Transverse colon (tissue), 4 donors: Measurements from ENCODE around the gene RASGRP1. TPM values are rescaled to one million over a fixed set of nuclear protein-coding genes. Genes with fewer than 3 reads are reported as not detected.

Experiments used
- DNase-seq: peaks from one replicate; pipeline ENCODE4 v3.0.0-alpha.2; 2019
- H3K27ac ChIP-seq, 4 donors: fragments of 200-600 bp; sonication (generic); 2 replicates each; pipeline ENCODE4 v1.5.1; 2016 to 2018; ENCODE audit warnings: inconsistent platforms in 4 of 4
- H3K27me3 ChIP-seq: fragments of 200-600 bp; sonication (generic); 2 replicates; pipeline ENCODE4 v1.5.1; 2017; ENCODE audit warnings: inconsistent platforms
- H3K36me3 ChIP-seq, 4 donors: fragments of 200-600 bp; sonication (generic); 2 replicates each; pipeline ENCODE4 v1.5.1; 2017 to 2019; ENCODE audit warnings: inconsistent platforms in 4 of 4
- H3K4me1 ChIP-seq, 4 donors: fragments of 200-600 bp; sonication (generic); 2 replicates each; pipeline ENCODE4 v1.5.1; 2017 to 2020; ENCODE audit warnings: inconsistent platforms in 4 of 4
- H3K4me3 ChIP-seq, 4 donors: fragments of 200-600 bp; sonication (generic); 1 replicate in 1 of 4; 2 replicates in 3 of 4; pipeline versions ENCODE4 v1.5.1 to v1.6.1; 2017 to 2019; ENCODE audit warnings: inconsistent platforms in 4 of 4
- H3K9me3 ChIP-seq, 2 donors: fragments of 200-600 bp; sonication (generic); 2 replicates each; pipeline ENCODE4 v1.5.1; 2017 to 2019; ENCODE audit warnings: inconsistent platforms in 2 of 2
- EP300 ChIP-seq: sonication (generic); formaldehyde crosslinking; IDR thresholded peaks from one replicate; pipeline ENCODE4 v1.6.1; 2017; ENCODE audit warnings: antibody characterized with exemption, low read depth
- POLR2A ChIP-seq: fragments of 450-650 bp; IDR thresholded peaks from one replicate; pipeline ENCODE4 v1.6.1; 2016; ENCODE audit warnings: antibody characterized with exemption, mild to moderate bottlenecking, moderate library complexity
- POLR2AphosphoS5 ChIP-seq, 3 donors: sonication (generic); formaldehyde crosslinking; IDR thresholded peaks; one replicate each; pipeline ENCODE4 v1.6.1; 2016; ENCODE audit warnings: antibody characterized with exemption in 3 of 3
- WGBS, 2 donors: methylation state at CpG; one replicate each; pipeline ENCODE4 v1.1.5; 2018; ENCODE audit warnings: low coverage in 1 of 2; 5-methylcytosine and 5-hydroxymethylcytosine counted together
- in situ Hi-C, 4 donors: fragments of 200-750 bp; cut with MboI; loops; one replicate each; pipeline versions ENCODE4 v1.15.0 to v1.15.1; 2017; ENCODE audit warnings: low sequenced_read_pairs in 3 of 4, low pct_ligation_motif_present in 1 of 4, low pct_unique_long_range_greater_than_20kb in 1 of 4
- intact Hi-C: fragments of 100-400 bp; cut with DNase I; formaldehyde crosslinking; loops from one replicate; pipeline ENCODE4 v1.15.1; 2023; ENCODE audit warnings: low total_unique reads
- total RNA-seq, 4 donors: library from RNA; depleted of rRNA; stranded (reverse); fragments of >200 nt; gene quantifications; one replicate each; pipeline ENCODE4 v1.1.0, GENCODE V29; 2016
- TF ChIP-seq, protein P1 (sequence below), 5 experiments: fragments of 200-600 bp in 3 of 5; fragments of 450-650 bp in 2 of 5; sonication (generic) in 3 of 5; IDR thresholded peaks; 1 replicate in 2 of 5; 2 replicates in 3 of 5; pipeline ENCODE4 v1.5.1; 2016 to 2017; ENCODE audit warnings: antibody characterized with exemption in 5 of 5, inconsistent platforms in 3 of 5, mild to moderate bottlenecking in 2 of 5, moderate library complexity in 1 of 5

Gene RASGRP1
- total RNA-seq, 4 donors from 2014 or later = 0.40 to 10.8 (median 2.3) TPM

DNA sequence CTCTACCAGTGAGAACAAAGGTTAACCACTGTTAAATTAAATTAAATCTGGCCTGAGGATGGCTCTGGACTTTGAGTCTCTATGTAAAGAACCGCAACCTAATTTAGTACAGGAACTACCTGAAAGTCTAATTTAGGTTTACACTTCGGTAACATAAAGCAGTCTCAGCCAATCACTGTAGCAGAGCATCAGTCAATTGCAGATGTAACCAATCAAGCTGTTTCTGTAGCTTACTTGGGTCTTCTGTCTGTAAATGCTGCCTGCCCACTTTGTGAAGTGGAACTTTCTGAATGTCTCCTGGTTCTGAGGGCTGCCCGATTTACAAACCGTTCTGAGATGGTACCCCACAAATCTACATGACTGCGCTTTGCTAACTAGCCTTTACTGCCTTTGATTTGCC, 39.1 kb upstream of the RASGRP1 start:
- no peaks in the 10 kb centered on the region for H3K36me3 ChIP-seq
- no peaks in the 10 kb centered on the region for H3K9me3 ChIP-seq
- H3K4me3 ChIP-seq = no peak overlapping the region
- no peaks in the 10 kb centered on the region for H3K4me1 ChIP-seq
- TF ChIP-seq POLR2AphosphoS5 (IDR thresholded peaks at IDR 0.05) (no peak), POLR2A (no peak), EP300 (no peak)
- TF ChIP-seq, protein P1, sequence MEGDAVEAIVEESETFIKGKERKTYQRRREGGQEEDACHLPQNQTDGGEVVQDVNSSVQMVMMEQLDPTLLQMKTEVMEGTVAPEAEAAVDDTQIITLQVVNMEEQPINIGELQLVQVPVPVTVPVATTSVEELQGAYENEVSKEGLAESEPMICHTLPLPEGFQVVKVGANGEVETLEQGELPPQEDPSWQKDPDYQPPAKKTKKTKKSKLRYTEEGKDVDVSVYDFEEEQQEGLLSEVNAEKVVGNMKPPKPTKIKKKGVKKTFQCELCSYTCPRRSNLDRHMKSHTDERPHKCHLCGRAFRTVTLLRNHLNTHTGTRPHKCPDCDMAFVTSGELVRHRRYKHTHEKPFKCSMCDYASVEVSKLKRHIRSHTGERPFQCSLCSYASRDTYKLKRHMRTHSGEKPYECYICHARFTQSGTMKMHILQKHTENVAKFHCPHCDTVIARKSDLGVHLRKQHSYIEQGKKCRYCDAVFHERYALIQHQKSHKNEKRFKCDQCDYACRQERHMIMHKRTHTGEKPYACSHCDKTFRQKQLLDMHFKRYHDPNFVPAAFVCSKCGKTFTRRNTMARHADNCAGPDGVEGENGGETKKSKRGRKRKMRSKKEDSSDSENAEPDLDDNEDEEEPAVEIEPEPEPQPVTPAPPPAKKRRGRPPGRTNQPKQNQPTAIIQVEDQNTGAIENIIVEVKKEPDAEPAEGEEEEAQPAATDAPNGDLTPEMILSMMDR (IDR thresholded peaks at IDR 0.05) = no peak
- no peak for DNase-seq
- in situ Hi-C loops (no loop called here), intact Hi-C loops (no loop called here)
- H3K27ac ChIP-seq = no peak overlapping the region
- H3K27me3 ChIP-seq = no peaks in the 10 kb centered on the region
- 86% methylated on average over 5 of the region's 5 CpGs; no CpG with 5 or more reads in 1 of the 2 donors for WGBS, 2 donors

DNA sequence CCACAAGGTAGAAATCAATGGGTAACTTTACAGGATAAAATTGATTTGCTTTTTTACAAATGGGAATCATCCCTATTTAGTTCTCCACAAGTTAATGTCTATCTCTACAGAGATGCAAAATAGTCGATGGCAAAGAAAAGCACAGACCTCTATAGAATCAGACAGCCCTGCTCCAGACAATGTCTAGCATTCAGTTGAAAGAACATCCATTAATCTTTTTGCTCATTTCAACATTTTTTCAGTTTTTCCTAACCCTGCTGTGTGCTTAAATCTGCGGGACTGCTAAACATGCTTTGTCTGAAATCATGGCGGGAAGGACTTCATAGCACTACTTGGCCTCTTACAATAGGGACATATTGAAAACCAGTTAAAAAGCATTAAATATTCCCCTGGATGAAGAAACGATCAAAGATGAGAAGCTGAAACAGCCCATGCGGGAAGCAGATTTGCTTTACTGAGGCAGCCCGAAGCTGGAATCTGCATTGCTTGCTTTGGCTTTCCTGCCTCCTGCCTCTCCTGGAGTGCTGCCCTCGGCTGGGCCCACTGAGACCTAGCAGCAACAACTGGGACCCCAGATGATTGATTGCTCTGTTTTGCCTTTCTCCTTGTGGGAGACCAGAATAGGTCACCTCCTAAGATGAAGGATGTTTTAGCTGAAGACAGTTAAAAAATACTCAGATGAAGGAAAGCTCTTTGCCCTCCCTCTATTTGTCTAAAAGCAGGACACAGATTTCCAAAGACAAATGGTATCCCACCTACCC, 38.5 kb upstream of the RASGRP1 start:
- Histone ChIP-seq H3K4me3 (no peak overlapping the region), H3K9me3 (no peaks in the 10 kb centered on the region), H3K27me3 (no peaks in the 10 kb centered on the region), H3K27ac (no peak overlapping the region), H3K36me3 (no peaks in the 10 kb centered on the region), H3K4me1 (no peaks in the 10 kb centered on the region)
- in situ Hi-C loops = no loop called here
- no peak for DNase-seq
- no peak for TF ChIP-seq POLR2AphosphoS5 (IDR thresholded peaks at IDR 0.05)
- no peak for TF ChIP-seq EP300
- TF ChIP-seq POLR2A = no peak
- TF ChIP-seq, protein P1 (IDR thresholded peaks at IDR 0.05) = no peak
- WGBS, 2 donors = 87 to 90% methylated on average over 3 to 7 of the region's 7 CpGs
- intact Hi-C loops = no loop called here

DNA sequence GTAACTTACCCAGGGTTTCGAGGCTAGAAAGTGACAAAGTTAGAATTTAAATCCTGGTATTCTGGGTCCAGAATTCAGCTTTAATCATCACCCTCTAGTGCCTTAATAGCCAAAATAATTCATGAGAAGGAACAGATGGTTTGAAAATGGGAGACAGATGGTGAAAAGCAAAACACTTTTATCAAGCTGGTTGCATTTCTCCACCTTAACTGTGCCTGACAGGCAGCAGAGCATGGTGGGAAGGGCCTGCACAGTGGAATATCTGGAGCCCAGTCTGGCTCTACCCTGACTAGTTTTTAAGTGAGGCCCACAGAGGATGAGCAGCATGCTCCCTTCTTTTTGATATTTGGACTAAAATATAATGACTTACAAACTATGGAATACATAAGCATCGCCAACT, 35.6 kb upstream of the RASGRP1 start:
- in situ Hi-C loops = no loop called here
- intact Hi-C loops = no loop called here
- Histone ChIP-seq H3K4me1 (no peaks in the 10 kb centered on the region), H3K27me3 (no peaks in the 10 kb centered on the region), H3K36me3 (no peaks in the 10 kb centered on the region), H3K9me3 (no peaks in the 10 kb centered on the region), H3K27ac (no peak overlapping the region), H3K4me3 (no peak overlapping the region)
- no peak for TF ChIP-seq EP300
- no peak for TF ChIP-seq POLR2AphosphoS5 (IDR thresholded peaks at IDR 0.05)
- TF ChIP-seq, protein P1 (IDR thresholded peaks at IDR 0.05) = no peak
- no peak for TF ChIP-seq POLR2A
- WGBS, 2 donors = 91 to 100% methylated on average over 2 of the region's 2 CpGs
- no peak for DNase-seq

DNA sequence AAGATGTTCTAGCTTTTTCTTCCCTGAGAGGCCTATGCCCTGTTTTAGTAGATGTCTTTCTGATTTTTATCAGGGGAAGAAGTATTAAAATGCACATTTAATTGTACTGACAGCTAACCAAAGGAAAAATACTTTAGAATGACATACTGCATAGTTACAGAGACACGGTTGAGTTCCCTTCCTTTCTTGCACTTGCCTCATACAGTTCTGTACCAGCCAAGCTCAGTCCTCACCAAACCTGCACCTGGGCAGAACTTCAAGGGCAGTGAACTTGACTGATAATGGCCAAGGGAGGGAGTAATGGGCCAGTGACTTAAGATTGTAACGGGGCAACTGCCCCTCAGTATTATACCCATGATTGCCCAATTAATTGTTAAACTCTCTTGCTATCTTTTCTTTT, 34.1 kb upstream of the RASGRP1 start:
- H3K27ac ChIP-seq = no peak overlapping the region
- no peaks in the 10 kb centered on the region for H3K4me1 ChIP-seq
- WGBS, 2 donors = 82 to 100% methylated on average over 2 of the region's 2 CpGs
- DNase-seq = no peak
- H3K9me3 ChIP-seq = no peaks in the 10 kb centered on the region
- in situ Hi-C loops = no loop called here
- no peaks in the 10 kb centered on the region for H3K27me3 ChIP-seq
- H3K36me3 ChIP-seq = no peaks in the 10 kb centered on the region
- no peak overlapping the region for H3K4me3 ChIP-seq
- TF ChIP-seq POLR2A (no peak), POLR2AphosphoS5 (IDR thresholded peaks at IDR 0.05) (no peak), EP300 (no peak)
- TF ChIP-seq, protein P1 (IDR thresholded peaks at IDR 0.05) = no peak
- intact Hi-C loops = no loop called here
